ENCODE measurements around the gene VIPR2.
"Not testable (repeated sequence)": the region's sequence is repeated elsewhere in the genome, so short reads cannot be mapped to it uniquely, and the experiment has no call there.

The VIPR2 gene

GRCh38 chr7:159101661-159102091, 43.0 kb downstream of the VIPR2 start:
- not testable (repeated sequence) for DNase-seq

- not testable (repeated sequence) for DNase-seq
Measured at GRCh38 chr7:159101083-159101395, 43.6 kb downstream of the VIPR2 start.

- DNase-seq, result not testable (repeated sequence)
Measured at GRCh38 chr7:159100281-159101082, 44.2 kb downstream of the VIPR2 start.

- no peak for DNase-seq
Measured at GRCh38 chr7:159099711-159100231, 44.9 kb downstream of the VIPR2 start.

GRCh38 chr7:159098811-159099655, 45.6 kb downstream of the VIPR2 start:
- no peak for DNase-seq

GRCh38 chr7:159098424-159098786, 46.3 kb downstream of the VIPR2 start:
- no peak for DNase-seq

- no peak for DNase-seq
Measured at GRCh38 chr7:159097661-159098423, 46.8 kb downstream of the VIPR2 start.

GRCh38 chr7:159096736-159097581, 47.7 kb downstream of the VIPR2 start:
- DNase-seq, result no peak

- DNase-seq, result no peak
Measured at GRCh38 chr7:159095979-159096411, 48.7 kb downstream of the VIPR2 start.

GRCh38 chr7:159094919-159095915, 49.5 kb downstream of the VIPR2 start:
- no peak for DNase-seq

- no peak for DNase-seq
Measured at GRCh38 chr7:159094023-159094740, 50.5 kb downstream of the VIPR2 start.

- no peak for DNase-seq
Measured at GRCh38 chr7:159093351-159093971, 51.2 kb downstream of the VIPR2 start.

- DNase-seq, result no peak
Measured at GRCh38 chr7:159092701-159093121, 52.0 kb downstream of the VIPR2 start.

- no peak for DNase-seq
Measured at GRCh38 chr7:159091480-159092475, 52.9 kb downstream of the VIPR2 start.

- no peak for DNase-seq
Measured at GRCh38 chr7:159091041-159091440, 53.6 kb downstream of the VIPR2 start.

- DNase-seq, result no peak
Measured at GRCh38 chr7:159088016-159088865, 56.4 kb downstream of the VIPR2 start.

- DNase-seq, result no peak
Measured at GRCh38 chr7:159086301-159086925, 58.3 kb downstream of the VIPR2 start.

Data from CD4-positive, alpha-beta T cell treated with Interleukin-1 beta for 1 hour (primary cell).